SK-N-SH (cell line): ENCODE measurements around the gene WNT4.

ENCODE experiments used
- CTCF ChIP-seq: fragments of 200-600 bp; sonication (generic); IDR thresholded peaks from 2 replicates; pipeline ENCODE4 v1.6.1; 2017; ENCODE audit warnings: antibody characterized with exemption, mild to moderate bottlenecking, moderate library complexity
- POLR2AphosphoS5 ChIP-seq: IDR thresholded peaks from 2 replicates; pipeline ENCODE4 v1.6.1; 2012; ENCODE audit warnings: low read depth, low read length
- RXRA ChIP-seq: IDR thresholded peaks from 2 replicates; pipeline ENCODE4 v1.4.0; 2012; ENCODE audit warnings: low read depth, mild to moderate bottlenecking, borderline replicate concordance
- TAF1 ChIP-seq: IDR thresholded peaks from 2 replicates; pipeline ENCODE4 v1.6.1; 2012; ENCODE audit warnings: low read depth, mild to moderate bottlenecking, low read length, moderate library complexity, borderline replicate concordance
- USF1 ChIP-seq: IDR thresholded peaks from 2 replicates; pipeline ENCODE4 v1.4.0; 2012; ENCODE audit warnings: low read depth, borderline replicate concordance
- TF ChIP-seq, protein P1 (sequence below): IDR thresholded peaks from 2 replicates; pipeline ENCODE4 v1.4.0; 2012; ENCODE audit warnings: low read depth, borderline replicate concordance

GRCh38 chr1:22101199-22101598 is 41.7 kb downstream of the WNT4 start:
- no peak for TF ChIP-seq CTCF
- TF ChIP-seq POLR2AphosphoS5, result no peak
- TF ChIP-seq RXRA, result no peak
- TF ChIP-seq TAF1, result no peak
- TF ChIP-seq, protein P1, sequence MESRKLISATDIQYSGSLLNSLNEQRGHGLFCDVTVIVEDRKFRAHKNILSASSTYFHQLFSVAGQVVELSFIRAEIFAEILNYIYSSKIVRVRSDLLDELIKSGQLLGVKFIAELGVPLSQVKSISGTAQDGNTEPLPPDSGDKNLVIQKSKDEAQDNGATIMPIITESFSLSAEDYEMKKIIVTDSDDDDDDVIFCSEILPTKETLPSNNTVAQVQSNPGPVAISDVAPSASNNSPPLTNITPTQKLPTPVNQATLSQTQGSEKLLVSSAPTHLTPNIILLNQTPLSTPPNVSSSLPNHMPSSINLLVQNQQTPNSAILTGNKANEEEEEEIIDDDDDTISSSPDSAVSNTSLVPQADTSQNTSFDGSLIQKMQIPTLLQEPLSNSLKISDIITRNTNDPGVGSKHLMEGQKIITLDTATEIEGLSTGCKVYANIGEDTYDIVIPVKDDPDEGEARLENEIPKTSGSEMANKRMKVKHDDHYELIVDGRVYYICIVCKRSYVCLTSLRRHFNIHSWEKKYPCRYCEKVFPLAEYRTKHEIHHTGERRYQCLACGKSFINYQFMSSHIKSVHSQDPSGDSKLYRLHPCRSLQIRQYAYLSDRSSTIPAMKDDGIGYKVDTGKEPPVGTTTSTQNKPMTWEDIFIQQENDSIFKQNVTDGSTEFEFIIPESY, result no peak
- TF ChIP-seq USF1, result no peak
